Panc1 (cell line): ENCODE results near the gene GDF7. TPM values are rescaled to one million over a fixed set of nuclear protein-coding genes. Genes with fewer than 3 reads are reported as not detected.

ENCODE experiments used
- ATAC-seq: fragments of 200-7000 bp; cut with Tn5 transposase; 2 replicates; pipeline ENCODE4 v1.9.1; 2020; ENCODE audit warnings: mild to moderate bottlenecking, moderate library complexity
- BruUV-seq: library from RNA; stranded (reverse); fragments of 400-500 nt; replicated peaks from 2 replicates; lab custom pipeline; 2021; lab: Mats Ljungman, UMichigan
- CTCF ChIA-PET: fragments of 300-600 bp; sonication (Branson Sonifier 250); formaldehyde crosslinking; loops from one replicate; lab custom pipeline; 2022; ENCODE audit warnings: antibody characterized with exemption; lab: Charles Lee
- POLR2A ChIA-PET: fragments of 300-600 bp; sonication (Branson Sonifier 250); formaldehyde crosslinking; loops from one replicate; lab custom pipeline; 2022; ENCODE audit warnings: antibody characterized with exemption; lab: Charles Lee
- DNase-seq: peaks from one replicate; pipeline ENCODE4 v3.0.0-alpha.2; 2010; ENCODE audit warnings: low read depth, low spot score
- H3K27ac ChIP-seq: 2 replicates; pipeline ENCODE4 v1.5.1; 2011; ENCODE audit warnings: mild to moderate bottlenecking, low read length, inconsistent platforms
- H3K27me3 ChIP-seq: fragments of 200-500 bp; sonication (Bioruptor generic); 2 replicates; pipeline ENCODE4 v1.6.0; 2014; ENCODE audit warnings: low read length, inconsistent platforms; ENCODE audit not compliant: control insufficient read depth, insufficient read depth
- H3K36me3 ChIP-seq: fragments of 200-500 bp; sonication (Bioruptor generic); 2 replicates; pipeline ENCODE4 v1.5.1; 2014; ENCODE audit warnings: inconsistent platforms, mild to moderate bottlenecking, low read length, moderate library complexity; ENCODE audit not compliant: control insufficient read depth, insufficient read depth
- H3K4me1 ChIP-seq: 2 replicates; pipeline ENCODE4 v1.5.1; 2011; ENCODE audit warnings: inconsistent platforms, mild to moderate bottlenecking, low read length, moderate library complexity; ENCODE audit not compliant: control insufficient read depth, insufficient read depth
- H3K4me3 ChIP-seq, 2 experiments: 2 replicates each; pipeline ENCODE4 v1.5.1; 2011 to 2012; ENCODE audit warnings: low read depth in 2 of 2, low read length in 2 of 2, mild to moderate bottlenecking in 2 of 2, inconsistent platforms in 1 of 2, moderate library complexity in 1 of 2
- H3K9me3 ChIP-seq: fragments of 200-500 bp; sonication (Bioruptor generic); 2 replicates; pipeline ENCODE4 v1.5.1; 2014; ENCODE audit warnings: low read depth, mild to moderate bottlenecking, inconsistent platforms, low read length, moderate library complexity; ENCODE audit not compliant: control insufficient read depth, insufficient read depth
- CTCF ChIP-seq: fragments of 450-650 bp; IDR thresholded peaks from 2 replicates; pipeline ENCODE4 v1.5.1; 2017; ENCODE audit warnings: mild to moderate bottlenecking
- POLR2AphosphoS5 ChIP-seq: IDR thresholded peaks from 2 replicates; pipeline ENCODE4 v1.6.1; 2012; ENCODE audit warnings: mild to moderate bottlenecking, low read depth, low read length, moderate library complexity
- REST ChIP-seq, 2 experiments: IDR thresholded peaks; 2 replicates each; pipeline ENCODE4 v1.6.1; 2011 to 2012; ENCODE audit warnings: low read depth in 2 of 2, control low read depth in 1 of 2, low read length in 1 of 2, mild to moderate bottlenecking in 1 of 2, moderate library complexity in 1 of 2; ENCODE audit not compliant: insufficient read depth in 1 of 2
- SIN3A ChIP-seq: IDR thresholded peaks from 2 replicates; pipeline ENCODE4 v1.6.1; 2012; ENCODE audit warnings: low read depth, mild to moderate bottlenecking, low read length, moderate library complexity, borderline replicate concordance; ENCODE audit not compliant: insufficient read depth
- TCF7L2 ChIP-seq: IDR thresholded peaks from 2 replicates; pipeline ENCODE4 v1.6.1; 2011; ENCODE audit warnings: mild to moderate bottlenecking, low read depth, low read length, inconsistent platforms
- in situ Hi-C: cut with HindIII; loops from 2 replicates; pipeline ENCODE4 v1.10.0; 2016; ENCODE audit warnings: low sequenced_read_pairs, low pct_unique_long_range_greater_than_20kb
- intact Hi-C: fragments of 100-400 bp; cut with micrococcal nuclease; formaldehyde crosslinking; loops from one replicate; pipeline ENCODE4 v1.10.0; 2022; ENCODE audit not compliant: unreplicated experiment
- total RNA-seq: library from RNA; stranded (reverse); gene quantifications from one replicate; pipeline ENCODE4 v1.2.1, GENCODE V29; 2021; ENCODE audit not compliant: unreplicated experiment

GDF7 gene
- total RNA-seq, 1 experiment from 2014 or later, result not detected

- no peaks in the 10 kb centered on the region for H3K4me1 ChIP-seq
- ChIA-PET CTCF (no interaction called here), POLR2A (no interaction called here)
- H3K4me3 ChIP-seq, result no peak overlapping the region
- intact Hi-C loops (no loop called here), in situ Hi-C loops (no loop called here)
- no peak for TF ChIP-seq POLR2AphosphoS5
- no peak for TF ChIP-seq CTCF
- no peak for TF ChIP-seq REST (IDR thresholded peaks at IDR 0.05; ENCODE audit: insufficient read depth in 1 of 2, low read depth in 2 of 2, low read length in 1 of 2)
- TF ChIP-seq TCF7L2, result no peak
- no peak for TF ChIP-seq SIN3A
- DNase-seq (no peak), ATAC-seq (no peak)
- no peaks in the 10 kb centered on the region for H3K27me3 ChIP-seq
- BruUV-seq, result no TSS peak
- no peaks in the 10 kb centered on the region for H3K36me3 ChIP-seq
- H3K27ac ChIP-seq, result no peak overlapping the region
- H3K9me3 ChIP-seq, result no peaks in the 10 kb centered on the region
Measured at GRCh38 chr2:20726913-20727312, 60.0 kb downstream of the GDF7 start.

- no peak overlapping the region for H3K4me3 ChIP-seq
- DNase-seq (no peak), ATAC-seq (no peak)
- TF ChIP-seq REST (IDR thresholded peaks at IDR 0.05; ENCODE audit: insufficient read depth in 1 of 2, low read depth in 2 of 2, low read length in 1 of 2), result no peak
- no peak for TF ChIP-seq POLR2AphosphoS5
- TF ChIP-seq TCF7L2, result no peak
- no peak for TF ChIP-seq CTCF
- TF ChIP-seq SIN3A, result no peak
- intact Hi-C loops, result no loop called here
- no peaks in the 10 kb centered on the region for H3K4me1 ChIP-seq
- H3K36me3 ChIP-seq, result no peaks in the 10 kb centered on the region
- BruUV-seq, result no TSS peak
- CTCF ChIA-PET, result no interaction called here
- POLR2A ChIA-PET, result no interaction called here
- no peaks in the 10 kb centered on the region for H3K9me3 ChIP-seq
- H3K27ac ChIP-seq, result no peak overlapping the region
- H3K27me3 ChIP-seq, result no peaks in the 10 kb centered on the region
- in situ Hi-C loops, result no loop called here
Measured at GRCh38 chr2:20728114-20728758, 61.3 kb downstream of the GDF7 start.

Other genes starting within 250 kb of the GDF7 start
- gene RHOB, start 220.1 kb upstream of the GDF7 start, total RNA-seq, result 38.9 TPM
- gene HS1BP3, start 16.0 kb upstream of the GDF7 start, total RNA-seq, result 46.1 TPM
- gene LDAH, start 156.0 kb downstream of the GDF7 start, total RNA-seq, result 17.2 TPM